T-helper 2 cell treated with Interferon-gamma antibody and Interleukin-4, amounts not matched to agents 5 μg/mL and 100 μg/mL, for 36 hours (primary cell): ENCODE measurements around the gene DNMT1.

Experiments used
- DNase-seq: peaks from one replicate; pipeline ENCODE4 v3.0.0; 2021; ENCODE audit warnings: low spot score
- H3K27ac Mint-ChIP-seq: one replicate; pipeline ENCODE4 v1.8.0; 2021; ENCODE audit warnings: mild to moderate bottlenecking, mixed read lengths
- H3K27me3 Mint-ChIP-seq: one replicate; pipeline ENCODE4 v1.8.0; 2021; ENCODE audit warnings: low read depth, mixed read lengths
- H3K36me3 Mint-ChIP-seq: one replicate; pipeline ENCODE4 v1.8.0; 2021; ENCODE audit warnings: low read depth, mixed read lengths
- H3K4me1 Mint-ChIP-seq: one replicate; pipeline ENCODE4 v1.8.0; 2021; ENCODE audit warnings: low read depth, mixed read lengths
- H3K4me3 Mint-ChIP-seq: one replicate; pipeline ENCODE4 v1.8.0; 2022; ENCODE audit warnings: mild to moderate bottlenecking, moderate library complexity, mixed read lengths
- H3K9me3 Mint-ChIP-seq: one replicate; pipeline ENCODE4 v1.8.0; 2021; ENCODE audit warnings: mixed read lengths

Gene DNMT1

GRCh38 chr19:10115392-10116084, 79.2 kb downstream of the DNMT1 start:
- Mint-ChIP-seq H3K27ac (no peak overlapping the region), H3K9me3 (no peaks in the 10 kb centered on the region), H3K4me3 (no peak overlapping the region), H3K4me1 (peaks cover 26% of the 10 kb centered on the region), H3K36me3 (peaks cover 45% of the 10 kb centered on the region), H3K27me3 (no peaks in the 10 kb centered on the region)
- DNase-seq: no peak

- Mint-ChIP-seq H3K4me1 (peaks cover 24% of the 10 kb centered on the region), H3K36me3 (peaks cover 50% of the 10 kb centered on the region), H3K27ac (no peak overlapping the region), H3K4me3 (peak overlapping the region; percentile 18), H3K9me3 (no peaks in the 10 kb centered on the region), H3K27me3 (no peaks in the 10 kb centered on the region)
- DNase-seq: no peak
Observed at GRCh38 chr19:10114651-10115391, 79.9 kb downstream of the DNMT1 start.

GRCh38 chr19:10113964-10114650, 80.6 kb downstream of the DNMT1 start:
- no peaks in the 10 kb centered on the region for H3K9me3 Mint-ChIP-seq
- H3K4me1 Mint-ChIP-seq: peaks cover 24% of the 10 kb centered on the region
- H3K4me3 Mint-ChIP-seq: no peak overlapping the region
- H3K36me3 Mint-ChIP-seq: peaks cover 54% of the 10 kb centered on the region
- H3K27me3 Mint-ChIP-seq: no peaks in the 10 kb centered on the region
- no peak overlapping the region for H3K27ac Mint-ChIP-seq
- no peak for DNase-seq

DNA sequence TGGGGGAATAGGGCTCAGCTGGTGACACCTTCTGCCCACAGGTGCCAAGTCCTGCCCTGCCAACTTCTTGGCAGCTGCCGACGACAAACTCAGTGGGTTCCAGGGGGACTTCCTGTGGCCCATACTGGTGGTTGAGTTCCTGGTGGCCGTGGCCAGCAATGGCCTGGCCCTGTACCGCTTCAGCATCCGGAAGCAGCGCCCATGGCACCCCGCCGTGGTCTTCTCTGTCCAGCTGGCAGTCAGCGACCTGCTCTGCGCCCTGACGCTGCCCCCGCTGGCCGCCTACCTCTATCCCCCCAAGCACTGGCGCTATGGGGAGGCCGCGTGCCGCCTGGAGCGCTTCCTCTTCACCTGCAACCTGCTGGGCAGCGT, 81.2 kb downstream of the DNMT1 start:
- Mint-ChIP-seq H3K36me3 (peaks cover 54% of the 10 kb centered on the region), H3K9me3 (no peaks in the 10 kb centered on the region), H3K4me3 (no peak overlapping the region), H3K27me3 (no peaks in the 10 kb centered on the region), H3K27ac (no peak overlapping the region), H3K4me1 (peaks cover 22% of the 10 kb centered on the region)
- DNase-seq: no peak

GRCh38 chr19:10112895-10113591, 81.7 kb downstream of the DNMT1 start:
- Mint-ChIP-seq H3K27me3 (no peaks in the 10 kb centered on the region), H3K27ac (peak overlapping the region; percentile 86), H3K4me1 (peaks cover 22% of the 10 kb centered on the region), H3K4me3 (peak overlapping the region; percentile 52), H3K36me3 (peaks cover 53% of the 10 kb centered on the region), H3K9me3 (no peaks in the 10 kb centered on the region)
- peak; percentile 61 for DNase-seq

GRCh38 chr19:10112037-10112761, 82.6 kb downstream of the DNMT1 start:
- H3K9me3 Mint-ChIP-seq: no peaks in the 10 kb centered on the region
- peak; percentile 73 for DNase-seq
- peaks cover 54% of the 10 kb centered on the region for H3K36me3 Mint-ChIP-seq
- peaks cover 25% of the 10 kb centered on the region for H3K4me1 Mint-ChIP-seq
- peak overlapping the region; percentile 86 for H3K27ac Mint-ChIP-seq
- H3K27me3 Mint-ChIP-seq: no peaks in the 10 kb centered on the region
- H3K4me3 Mint-ChIP-seq: peak overlapping the region; percentile 52

- peaks cover 27% of the 10 kb centered on the region for H3K4me1 Mint-ChIP-seq
Observed at GRCh38 chr19:10111405-10111811, 83.3 kb downstream of the DNMT1 start, which contains the start of gene P2RY11. P2RY11 (plus strand) TSS chr19:10111693; CDS start chr19:10111722, 29 bp downstream.

GRCh38 chr19:10110972-10111317, 83.8 kb downstream of the DNMT1 start:
- H3K36me3 Mint-ChIP-seq: peaks cover 50% of the 10 kb centered on the region
- H3K4me1 Mint-ChIP-seq: peaks cover 28% of the 10 kb centered on the region
- H3K27me3 Mint-ChIP-seq: no peaks in the 10 kb centered on the region
- no peaks in the 10 kb centered on the region for H3K9me3 Mint-ChIP-seq
- H3K27ac Mint-ChIP-seq: peak overlapping the region; percentile 68
- DNase-seq: no peak
- peak overlapping the region; percentile 54 for H3K4me3 Mint-ChIP-seq

More at GRCh38 chr19:10111405-10111811, 83.3 kb downstream of the DNMT1 start, which contains the start of gene P2RY11:
- peak; percentile 37 for DNase-seq
- Mint-ChIP-seq H3K27me3 (no peaks in the 10 kb centered on the region), H3K9me3 (no peaks in the 10 kb centered on the region), H3K4me3 (peak within 1 kb of the TSS; percentile 54), H3K36me3 (peaks cover 55% of the 10 kb centered on the region), H3K27ac (peak within 1 kb of the TSS; percentile 86)

DNA sequence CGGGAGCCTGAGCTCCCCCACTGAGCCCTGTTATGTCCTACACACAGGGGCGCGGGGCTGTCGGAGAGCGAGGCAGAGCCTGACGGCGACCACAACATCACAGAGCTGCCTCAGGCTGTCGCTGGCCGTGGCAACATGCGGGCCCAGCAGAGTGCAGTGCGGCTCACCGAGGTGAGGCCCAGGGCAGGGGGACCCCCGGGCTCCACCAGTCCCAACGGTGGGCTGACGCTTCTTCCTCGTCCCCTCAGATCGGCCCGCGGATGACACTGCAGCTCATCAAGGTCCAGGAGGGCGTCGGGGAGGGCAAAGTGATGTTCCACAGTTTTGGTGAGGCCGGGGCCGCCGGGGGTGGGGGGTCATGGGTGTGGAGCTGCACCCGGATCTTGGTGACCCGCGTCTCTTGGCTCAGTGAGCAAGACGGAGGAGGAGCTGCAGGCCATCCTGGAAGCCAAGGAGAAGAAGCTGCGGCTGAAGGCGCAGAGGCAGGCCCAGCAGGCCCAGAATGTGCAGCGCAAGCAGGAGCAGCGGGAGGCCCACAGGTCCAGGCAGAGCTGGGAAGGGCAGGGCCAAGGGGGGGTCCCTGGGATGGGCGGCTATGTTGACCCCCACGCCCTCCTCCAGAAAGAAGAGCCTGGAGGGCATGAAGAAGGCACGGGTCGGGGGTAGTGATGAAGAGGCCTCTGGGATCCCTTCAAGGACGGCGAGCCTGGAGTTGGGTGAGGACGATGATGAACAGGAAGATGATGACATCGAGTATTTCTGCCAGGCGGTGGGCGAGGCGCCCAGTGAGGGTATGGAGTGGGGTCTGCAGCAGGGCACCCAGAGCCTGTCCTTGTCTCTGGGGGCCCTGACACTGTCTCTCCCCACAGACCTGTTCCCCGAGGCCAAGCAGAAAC, 84.4 kb downstream of the DNMT1 start:
- Mint-ChIP-seq H3K27me3 (no peaks in the 10 kb centered on the region), H3K9me3 (no peaks in the 10 kb centered on the region), H3K27ac (peak overlapping the region; percentile 68), H3K36me3 (peaks cover 47% of the 10 kb centered on the region), H3K4me3 (peak overlapping the region; percentile 54), H3K4me1 (peaks cover 34% of the 10 kb centered on the region)
- no peak for DNase-seq

- DNase-seq: no peak
- H3K27me3 Mint-ChIP-seq: no peaks in the 10 kb centered on the region
- H3K4me3 Mint-ChIP-seq: no peak overlapping the region
- peaks cover 42% of the 10 kb centered on the region for H3K36me3 Mint-ChIP-seq
- H3K4me1 Mint-ChIP-seq: peaks cover 41% of the 10 kb centered on the region
- no peaks in the 10 kb centered on the region for H3K9me3 Mint-ChIP-seq
- no peak overlapping the region for H3K27ac Mint-ChIP-seq
Observed at GRCh38 chr19:10109528-10109927, 85.2 kb downstream of the DNMT1 start.

GRCh38 chr19:10107817-10108367, 86.9 kb downstream of the DNMT1 start:
- DNase-seq: no peak
- peaks cover 39% of the 10 kb centered on the region for H3K36me3 Mint-ChIP-seq
- H3K4me1 Mint-ChIP-seq: peaks cover 47% of the 10 kb centered on the region
- peak overlapping the region; percentile 60 for H3K27ac Mint-ChIP-seq
- no peaks in the 10 kb centered on the region for H3K9me3 Mint-ChIP-seq
- H3K27me3 Mint-ChIP-seq: no peaks in the 10 kb centered on the region
- H3K4me3 Mint-ChIP-seq: peak overlapping the region; percentile 79

GRCh38 chr19:10107254-10107653, 87.5 kb downstream of the DNMT1 start:
- Mint-ChIP-seq H3K4me1 (peaks cover 44% of the 10 kb centered on the region), H3K4me3 (peak overlapping the region; percentile 79), H3K9me3 (no peaks in the 10 kb centered on the region), H3K36me3 (peaks cover 35% of the 10 kb centered on the region), H3K27ac (peak overlapping the region; percentile 100), H3K27me3 (no peaks in the 10 kb centered on the region)
- DNase-seq: no peak
